Prostate gland (tissue), 2 donors: ENCODE measurements around the gene NOL3.

Experiments used
- CTCF ChIP-seq, 4 experiments: fragments of 200-600 bp in 2 of 4; fragments of 450-650 bp in 2 of 4; sonication (generic) in 2 of 4; IDR thresholded peaks; 1 replicate in 3 of 4; 2 replicates in 1 of 4; pipeline ENCODE4 v1.5.1; 2016 to 2019; ENCODE audit warnings: antibody characterized with exemption in 4 of 4, mild to moderate bottlenecking in 2 of 4, moderate library complexity in 2 of 4
- POLR2A ChIP-seq: fragments of 450-650 bp; IDR thresholded peaks from one replicate; pipeline ENCODE4 v1.6.1; 2016; ENCODE audit warnings: antibody characterized with exemption, mild to moderate bottlenecking

GRCh38 chr16:67212766-67213165 lies 42.4 kb downstream of the NOL3 start:
- TF ChIP-seq POLR2A: no peak
- no peak for TF ChIP-seq CTCF (IDR thresholded peaks at IDR 0.05)
